Ramos (cell line): Measurements from ENCODE around the gene KCTD5.
"Not testable (repeated sequence)": the region's sequence is repeated elsewhere in the genome, so short reads cannot be mapped to it uniquely, and the experiment has no call there.

Experiments used
- in situ Hi-C: fragments of 300-500 bp; cut with MboI; formaldehyde crosslinking; loops from one replicate; pipeline ENCODE4 v1.14.3; 2022; ENCODE audit warnings: low sequenced_read_pairs; ENCODE audit not compliant: unreplicated experiment

KCTD5 gene

GRCh38 chr16:2720719-2721633 is 38.7 kb downstream of the KCTD5 start:
- in situ Hi-C loops, result no loop called here

DNA sequence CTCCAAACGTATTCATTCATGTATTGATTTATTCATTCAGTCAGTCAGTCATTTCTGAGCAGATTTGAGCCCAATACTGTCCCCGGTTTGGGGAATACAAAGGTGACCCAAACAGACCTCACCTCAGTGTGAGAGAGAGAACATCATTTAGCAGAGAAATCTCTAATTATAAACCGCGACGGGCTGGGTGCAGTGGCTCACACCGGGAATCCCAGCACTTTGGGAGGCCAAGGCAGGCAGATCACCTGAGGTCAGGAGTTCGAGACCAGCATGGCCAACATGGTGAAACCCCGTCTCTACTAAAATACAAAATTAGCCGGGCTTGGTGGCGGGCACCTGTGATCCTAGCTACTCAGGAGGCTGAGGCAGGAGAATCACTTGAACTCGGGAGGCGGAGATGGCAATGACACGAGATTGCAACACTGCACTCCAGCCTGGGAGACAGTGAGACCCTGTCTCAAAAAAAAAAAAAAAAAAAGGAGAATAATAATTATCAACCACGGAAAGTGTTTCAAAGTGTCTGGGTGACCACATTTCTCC is 39.4 kb downstream of the KCTD5 start:
- in situ Hi-C loops, result not testable (repeated sequence)

DNA sequence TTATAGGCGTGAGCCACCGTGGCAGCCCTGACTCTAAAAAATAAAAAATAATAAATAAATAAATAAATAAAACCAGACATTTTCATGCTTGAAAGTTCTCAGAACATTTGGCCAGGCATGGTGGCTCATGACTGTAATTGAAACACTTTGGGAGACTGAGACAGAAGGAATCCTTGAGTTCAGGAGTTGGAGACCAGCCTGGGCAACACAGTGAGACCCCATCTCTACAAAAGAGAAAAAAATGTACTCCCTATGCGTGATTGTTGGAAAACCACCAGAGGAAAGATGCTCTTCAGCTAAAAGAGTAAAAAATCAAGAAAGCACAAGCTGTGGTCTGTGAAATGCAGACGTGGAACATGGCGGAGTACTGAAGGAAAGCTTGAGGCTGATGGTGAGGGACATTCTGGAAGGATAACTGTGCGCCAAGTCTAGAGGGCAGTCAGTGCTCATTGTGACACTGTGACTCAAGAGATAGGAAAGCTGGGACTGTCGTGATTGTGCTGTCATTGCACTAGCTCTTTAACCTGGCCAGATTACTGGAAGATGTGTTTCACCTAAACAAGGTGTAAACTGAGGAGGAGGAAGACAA is 41.9 kb downstream of the KCTD5 start:
- in situ Hi-C loops, result no loop called here

DNA sequence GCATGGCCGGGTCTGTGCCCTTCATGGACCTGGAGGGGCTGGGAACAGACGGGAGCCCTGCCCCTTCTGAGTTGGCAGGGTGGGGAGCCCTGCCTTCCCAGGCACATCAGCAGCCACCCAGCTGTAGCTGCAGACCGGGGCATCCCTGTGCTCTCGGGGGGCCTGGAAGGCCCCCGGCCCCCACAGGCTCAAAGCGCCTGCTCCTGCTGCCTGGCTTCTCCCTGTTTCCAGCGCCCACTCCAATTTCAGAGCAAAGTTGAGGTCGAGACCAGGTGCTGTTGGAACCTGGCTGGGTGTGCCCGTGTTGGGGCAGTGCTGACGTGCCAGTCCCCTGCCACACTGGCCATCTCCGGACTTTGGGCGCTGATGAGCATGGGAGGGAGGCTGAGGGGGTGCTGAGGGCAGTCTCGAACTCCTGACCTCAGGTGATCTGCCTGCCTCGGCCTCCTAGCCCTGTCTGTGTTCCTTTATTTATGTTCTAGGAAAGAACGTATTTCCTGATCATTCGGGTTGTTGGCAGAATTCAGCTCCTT is 42.6 kb downstream of the KCTD5 start:
- in situ Hi-C loops, result no loop called here

DNA sequence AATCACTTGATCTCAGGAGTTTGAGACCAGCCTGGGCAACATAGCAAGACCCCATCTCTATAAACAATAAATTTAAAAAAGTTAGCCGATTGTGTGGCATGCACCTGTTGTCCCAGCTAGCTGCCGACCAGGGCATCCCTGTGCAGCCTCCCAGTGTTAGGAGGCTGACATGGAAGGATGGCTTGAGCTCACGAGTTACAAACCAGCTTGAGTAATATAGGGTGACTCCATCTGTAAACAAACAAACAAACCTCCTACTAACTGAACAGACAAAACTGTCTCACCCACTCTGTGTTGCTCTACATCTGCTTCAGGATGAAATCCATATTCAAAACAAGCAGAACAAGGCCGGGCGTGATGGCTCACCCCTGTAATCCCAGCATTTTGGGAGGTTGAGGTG is 44.6 kb downstream of the KCTD5 start:
- in situ Hi-C loops, result no loop called here

DNA sequence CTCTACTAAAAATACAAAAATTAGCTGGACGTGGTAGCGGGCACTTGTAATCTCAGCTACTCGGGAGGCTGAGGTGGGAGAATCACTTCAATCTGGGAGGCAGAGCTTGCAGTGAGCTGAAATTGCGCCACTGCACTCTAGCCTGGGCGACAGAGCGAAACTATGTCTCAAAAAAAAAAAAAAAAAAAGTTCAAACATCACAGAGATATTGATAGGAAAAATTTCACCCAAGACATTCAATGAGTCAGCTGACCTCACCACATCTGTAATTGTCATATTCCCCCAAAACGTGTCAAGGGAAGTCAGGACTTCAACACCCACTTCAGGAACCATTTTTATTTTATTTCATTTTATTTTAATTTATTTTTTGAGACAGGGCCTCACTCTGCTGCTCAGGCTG is 45.7 kb downstream of the KCTD5 start:
- in situ Hi-C loops, result no loop called here

DNA sequence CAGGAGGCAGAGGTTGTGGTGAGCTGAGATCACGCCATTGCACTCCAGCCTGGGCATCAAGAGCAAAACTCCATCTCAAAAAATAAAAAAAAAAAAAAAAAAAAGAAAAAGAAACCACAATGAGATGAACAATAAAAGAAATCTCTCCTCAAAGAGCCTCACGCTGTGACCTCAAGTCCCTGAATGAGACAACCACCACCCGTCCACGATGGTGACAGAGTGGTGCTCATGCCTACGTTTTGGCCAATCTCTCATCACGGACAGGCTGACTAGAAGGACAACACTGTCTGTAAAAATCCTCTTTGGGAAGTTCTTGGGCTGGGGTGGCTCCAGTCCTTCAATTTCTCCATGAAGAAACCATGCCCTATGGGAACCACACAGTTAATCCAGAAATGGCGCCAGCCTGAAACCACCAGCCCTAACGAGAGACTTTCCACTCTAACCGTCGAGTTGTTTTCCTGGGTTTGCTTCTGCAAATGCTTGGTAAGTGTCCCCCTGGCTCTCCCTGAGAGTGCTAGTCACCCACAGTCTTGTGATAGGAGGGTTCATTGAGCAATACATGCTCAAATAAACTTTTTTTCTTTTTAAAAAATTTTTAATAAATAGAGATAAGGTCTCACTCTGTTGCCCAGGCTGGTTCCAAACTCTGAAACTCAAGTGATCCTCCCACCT is 52.7 kb downstream of the KCTD5 start:
- in situ Hi-C loops, result no loop called here

- in situ Hi-C loops, result no loop called here
Observed at GRCh38 chr16:2736476-2737237, 54.3 kb downstream of the KCTD5 start.

DNA sequence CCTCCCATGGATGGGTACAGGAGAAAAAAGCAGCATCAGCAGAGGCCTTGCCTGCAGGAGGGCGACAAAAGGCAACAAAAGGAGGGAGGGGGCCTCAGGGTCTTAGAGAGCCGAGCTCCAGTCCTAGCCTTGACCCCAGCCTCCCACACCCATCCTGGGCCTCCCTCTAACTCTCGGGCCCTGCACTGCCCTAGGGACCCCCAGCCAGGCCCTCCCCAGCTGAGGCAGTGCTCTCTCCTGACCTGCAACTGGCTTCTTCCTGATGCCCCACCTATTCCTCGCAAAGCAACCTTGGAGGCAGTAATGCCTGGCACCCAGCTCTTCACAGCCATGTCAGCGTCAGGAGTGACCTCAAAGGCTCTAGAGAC is 54.9 kb downstream of the KCTD5 start:
- in situ Hi-C loops, result no loop called here

GRCh38 chr16:2737895-2738418 is 55.6 kb downstream of the KCTD5 start:
- in situ Hi-C loops, result no loop called here

GRCh38 chr16:2738615-2739014 is 56.3 kb downstream of the KCTD5 start:
- in situ Hi-C loops, result no loop called here

DNA sequence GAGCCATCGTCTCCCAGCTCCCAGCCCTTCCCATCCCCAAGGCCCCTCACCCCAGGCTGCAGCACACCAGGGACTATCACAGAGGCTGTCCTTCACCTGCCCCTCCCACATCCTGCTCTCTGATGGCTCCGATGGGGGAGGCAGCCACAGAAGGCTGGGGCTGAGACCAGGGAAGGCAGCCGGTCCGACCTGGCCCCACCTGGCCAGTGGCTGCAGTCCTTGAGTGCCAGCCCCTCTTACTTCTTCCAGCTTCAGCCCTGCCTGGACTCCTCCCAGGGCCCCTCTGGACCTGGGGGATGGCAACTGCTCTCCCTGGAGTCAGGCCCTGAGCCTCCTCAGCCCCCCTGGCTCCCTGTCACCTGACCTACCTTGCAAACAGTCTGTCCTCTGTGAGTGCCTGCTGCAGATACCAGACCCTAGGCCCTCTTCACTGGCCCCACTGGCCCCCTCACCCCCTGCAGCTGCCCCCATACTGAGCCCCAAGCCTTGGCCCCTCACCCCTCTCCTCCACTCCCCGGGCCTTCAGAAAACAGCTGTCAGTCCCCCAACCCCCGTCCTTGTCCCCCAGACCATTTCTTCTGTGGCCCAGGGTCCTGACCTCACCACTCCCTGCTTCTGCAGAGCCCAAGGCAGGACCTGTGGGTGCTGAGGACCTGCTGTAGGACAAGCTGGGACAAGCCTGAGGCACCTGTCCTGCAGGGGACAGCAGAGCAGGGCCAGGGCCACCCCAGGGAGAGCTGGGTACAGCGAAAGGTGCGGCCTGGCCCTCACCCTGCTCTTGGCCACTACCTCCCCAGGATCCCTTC is 57.5 kb downstream of the KCTD5 start:
- in situ Hi-C loops, result no loop called here

GRCh38 chr16:2740476-2740875 is 58.2 kb downstream of the KCTD5 start:
- in situ Hi-C loops, result no loop called here

- in situ Hi-C loops, result no loop called here
Observed at GRCh38 chr16:2741168-2741567, 58.8 kb downstream of the KCTD5 start.

DNA sequence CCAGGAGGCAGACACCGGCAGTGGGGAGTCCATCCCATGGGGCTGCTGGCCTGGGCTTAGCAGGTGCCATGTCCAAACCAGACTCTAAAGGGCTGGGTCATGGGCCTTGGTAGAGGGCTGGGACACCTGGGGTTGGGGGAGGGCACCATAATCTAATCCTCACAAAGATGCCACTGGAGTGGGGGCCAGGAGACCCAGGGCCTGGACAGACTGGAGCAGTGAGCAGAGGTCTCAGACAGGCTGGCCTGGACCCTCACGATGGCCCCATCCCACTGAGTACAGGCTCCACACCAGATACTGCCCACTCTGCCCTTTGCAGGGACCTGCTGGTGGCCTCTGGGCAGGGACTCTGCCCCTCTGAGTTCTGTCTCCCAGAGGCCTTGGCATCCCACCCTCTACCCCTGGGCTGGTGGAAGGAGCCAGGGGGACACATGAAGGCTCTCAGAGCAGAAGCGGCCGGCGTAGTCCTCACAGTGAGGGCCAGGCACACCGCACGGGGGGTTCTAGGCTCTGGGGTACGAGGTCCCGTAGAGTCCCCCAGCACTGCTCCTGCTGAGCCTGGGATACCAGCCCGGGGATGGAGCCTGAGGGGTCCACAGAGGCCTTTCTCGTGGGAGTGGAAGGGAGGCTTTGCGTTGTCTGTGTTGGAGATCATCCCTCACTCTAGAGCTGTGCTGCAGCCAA is 60.1 kb downstream of the KCTD5 start:
- in situ Hi-C loops, result no loop called here

DNA sequence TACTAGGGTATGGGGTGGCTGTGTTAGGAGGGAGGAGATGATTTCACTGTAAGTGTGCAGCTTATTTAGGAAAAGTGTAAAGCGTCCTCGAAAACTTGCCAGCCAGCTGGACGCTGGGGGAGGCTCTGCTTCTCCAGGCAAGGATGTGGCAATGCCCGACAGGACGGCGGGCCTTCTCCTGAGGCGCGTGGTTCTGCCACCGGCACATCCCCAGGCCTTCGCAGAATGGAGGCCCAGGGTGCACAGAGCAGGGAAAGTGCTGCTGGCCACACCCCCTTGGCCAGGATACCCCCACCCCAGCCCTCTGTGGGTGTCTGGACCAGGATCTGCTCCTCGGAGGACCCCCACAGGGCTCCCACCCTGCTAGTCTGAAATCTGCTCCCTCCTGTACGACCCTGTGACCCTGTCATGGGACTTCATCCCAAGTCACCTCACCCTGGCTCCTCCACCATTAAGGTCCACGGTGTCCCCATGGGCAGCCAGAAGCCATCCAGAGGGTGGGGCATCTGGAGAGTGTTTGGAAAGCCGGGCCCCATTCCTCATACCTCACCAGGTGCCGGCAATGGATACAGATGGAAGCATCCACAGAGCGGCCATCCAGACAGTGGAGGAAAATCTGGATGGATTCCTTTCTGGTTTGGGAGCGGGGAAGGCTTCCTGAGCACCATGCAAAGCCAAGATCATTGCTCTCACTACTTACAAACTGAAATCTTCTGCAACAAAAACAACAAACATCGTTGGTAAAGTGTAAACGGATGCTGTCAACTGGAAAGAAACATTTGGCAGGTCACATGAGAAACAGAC is 60.9 kb downstream of the KCTD5 start:
- in situ Hi-C loops, result no loop called here

GRCh38 chr16:2744711-2745110 is 62.4 kb downstream of the KCTD5 start:
- in situ Hi-C loops, result no loop called here
